Fibroblast of pulmonary artery (primary cell): ENCODE results near the gene KLHL8.

Source experiments
- DNase-seq: peaks from one replicate; pipeline ENCODE4 v3.0.0-alpha.2; 2010; ENCODE audit warnings: low read depth
- H3K4me3 ChIP-seq: replicated peaks from 2 replicates; pipeline ENCODE4 v1.5.1; 2011; ENCODE audit warnings: low read depth, mild to moderate bottlenecking, control low read depth, low read length, moderate library complexity
- CTCF ChIP-seq: IDR thresholded peaks from 2 replicates; pipeline ENCODE4 v1.5.1; 2011; ENCODE audit warnings: mild to moderate bottlenecking, control low read depth, low read length, inconsistent platforms; ENCODE audit errors: missing control alignments

KLHL8 gene

GRCh38 chr4:87118421-87118820, 102.0 kb downstream of the KLHL8 start:
- no peak for DNase-seq
- TF ChIP-seq CTCF = no peak
- H3K4me3 ChIP-seq = no peak overlapping the region

GRCh38 chr4:87117732-87118075, 102.7 kb downstream of the KLHL8 start:
- no peak for TF ChIP-seq CTCF
- H3K4me3 ChIP-seq = no peak overlapping the region
- DNase-seq = no peak

GRCh38 chr4:87117051-87117731, 103.2 kb downstream of the KLHL8 start:
- TF ChIP-seq CTCF = no peak
- no peak for DNase-seq
- H3K4me3 ChIP-seq = no peak overlapping the region

GRCh38 chr4:87116231-87116630, 104.2 kb downstream of the KLHL8 start:
- DNase-seq = no peak
- H3K4me3 ChIP-seq = no peak overlapping the region
- no peak for TF ChIP-seq CTCF

- H3K4me3 ChIP-seq = no peak overlapping the region
- DNase-seq = no peak
- TF ChIP-seq CTCF = no peak
These were observed 106.0 kb downstream of the KLHL8 start for GRCh38 chr4:87114245-87115062.

GRCh38 chr4:87112063-87112462, 108.4 kb downstream of the KLHL8 start:
- TF ChIP-seq CTCF = no peak
- no peak overlapping the region for H3K4me3 ChIP-seq
- no peak for DNase-seq
